ENCODE data around the gene CXCR3. TPM values are rescaled to one million over a fixed set of nuclear protein-coding genes. Genes with fewer than 3 reads are reported as not detected.

Gene CXCR3
- 10 to 100 TPM; 42.4 to 43.8 TPM for total RNA-seq

GRCh38 chrX:71618303-71618721, at the start of gene CXCR3:
CXCR3 (minus strand) TSS chrX:71618511; CDS start chrX:71618449, 62 bp downstream.
- H3K27me3 Mint-ChIP-seq = no peaks in the 10 kb centered on the region
- POLR2A ChIA-PET = interaction anchor here (0.6 to 4.5 kb wide), 15 partner anchors 9 to 403 kb away, joined by 3 to 30 read pairs (median 4); partner anchors contain the start of gene OGT
- DNase-seq = peak; percentile 91
- H3K9me3 Mint-ChIP-seq = peaks cover 3% of the 10 kb centered on the region
- ATAC-seq = peak; percentile 46
- H3K36me3 Mint-ChIP-seq (ENCODE audit: low read depth) = peaks cover 49% of the 10 kb centered on the region
- peak within 1 kb of the TSS; percentile 89 for H3K27ac Mint-ChIP-seq
- H3K4me1 Mint-ChIP-seq (ENCODE audit: low read depth) = peaks cover 65% of the 10 kb centered on the region
- intact Hi-C loops (cut with micrococcal nuclease) = loop anchor here (5.0 kb wide), 2 partner anchors 34 to 76 kb away; no protein-coding TSS in a partner anchor
- TF ChIP-seq CTCF (IDR thresholded peaks at IDR 0.05) = no peak
- CTCF ChIA-PET = interaction anchor here (0.7 to 2.6 kb wide), 7 partner anchors 8 to 83 kb away, joined by 3 to 17 read pairs (median 6); no protein-coding TSS in a partner anchor
- peak within 1 kb of the TSS; percentile 93 for H3K4me3 Mint-ChIP-seq

GRCh38 chrX:71667328-71668247, 49.3 kb upstream of the CXCR3 start, which contains the start of gene LOC101059915:
LOC101059915 (plus strand) TSS chrX:71667546.
- CTCF ChIA-PET = no interaction called here
- Mint-ChIP-seq H3K27ac (no peak within 1 kb of the TSS), H3K36me3 (ENCODE audit: low read depth) (no peaks in the 10 kb centered on the region), H3K27me3 (peaks cover 3% of the 10 kb centered on the region), H3K4me1 (ENCODE audit: low read depth) (peaks cover 34% of the 10 kb centered on the region), H3K4me3 (no peak within 1 kb of the TSS), H3K9me3 (no peaks in the 10 kb centered on the region)
- POLR2A ChIA-PET = interaction anchor here (0.6 kb wide), 1 partner anchor 21 kb away, joined by 3 read pairs; no protein-coding TSS in a partner anchor
- ATAC-seq (no peak), DNase-seq (no peak)
- intact Hi-C loops (cut with micrococcal nuclease) = no loop called here
- TF ChIP-seq CTCF (IDR thresholded peaks at IDR 0.05) = no peak

- TF ChIP-seq CTCF (IDR thresholded peaks at IDR 0.05) = no peak
- Mint-ChIP-seq H3K27me3 (no peaks in the 10 kb centered on the region), H3K36me3 (ENCODE audit: low read depth) (no peaks in the 10 kb centered on the region), H3K9me3 (no peaks in the 10 kb centered on the region), H3K4me3 (no peak overlapping the region), H3K4me1 (ENCODE audit: low read depth) (peaks cover 34% of the 10 kb centered on the region), H3K27ac (no peak overlapping the region)
- POLR2A ChIA-PET = interaction anchor here (0.6 kb wide), 1 partner anchor 20 kb away, joined by 3 read pairs; no protein-coding TSS in a partner anchor
- ATAC-seq (no peak), DNase-seq (no peak)
- intact Hi-C loops (cut with micrococcal nuclease) = no loop called here
- CTCF ChIA-PET = no interaction called here
Observed at GRCh38 chrX:71666240-71667223, 48.2 kb upstream of the CXCR3 start.

GRCh38 chrX:71665747-71666146, 47.4 kb upstream of the CXCR3 start:
- CTCF ChIA-PET = no interaction called here
- H3K36me3 Mint-ChIP-seq (ENCODE audit: low read depth) = no peaks in the 10 kb centered on the region

More at GRCh38 chrX:71665747-71666146, 47.4 kb upstream of the CXCR3 start:
- Mint-ChIP-seq H3K27ac (no peak overlapping the region), H3K27me3 (no peaks in the 10 kb centered on the region), H3K9me3 (no peaks in the 10 kb centered on the region), H3K4me3 (no peak overlapping the region), H3K4me1 (ENCODE audit: low read depth) (peaks cover 30% of the 10 kb centered on the region)
- DNase-seq = no peak
- POLR2A ChIA-PET = no interaction called here
- intact Hi-C loops (cut with micrococcal nuclease) = no loop called here
- no peak for TF ChIP-seq CTCF (IDR thresholded peaks at IDR 0.05)
- ATAC-seq = no peak
